ENCODE results near the gene HOTAIR.

The HOTAIR gene

DNA sequence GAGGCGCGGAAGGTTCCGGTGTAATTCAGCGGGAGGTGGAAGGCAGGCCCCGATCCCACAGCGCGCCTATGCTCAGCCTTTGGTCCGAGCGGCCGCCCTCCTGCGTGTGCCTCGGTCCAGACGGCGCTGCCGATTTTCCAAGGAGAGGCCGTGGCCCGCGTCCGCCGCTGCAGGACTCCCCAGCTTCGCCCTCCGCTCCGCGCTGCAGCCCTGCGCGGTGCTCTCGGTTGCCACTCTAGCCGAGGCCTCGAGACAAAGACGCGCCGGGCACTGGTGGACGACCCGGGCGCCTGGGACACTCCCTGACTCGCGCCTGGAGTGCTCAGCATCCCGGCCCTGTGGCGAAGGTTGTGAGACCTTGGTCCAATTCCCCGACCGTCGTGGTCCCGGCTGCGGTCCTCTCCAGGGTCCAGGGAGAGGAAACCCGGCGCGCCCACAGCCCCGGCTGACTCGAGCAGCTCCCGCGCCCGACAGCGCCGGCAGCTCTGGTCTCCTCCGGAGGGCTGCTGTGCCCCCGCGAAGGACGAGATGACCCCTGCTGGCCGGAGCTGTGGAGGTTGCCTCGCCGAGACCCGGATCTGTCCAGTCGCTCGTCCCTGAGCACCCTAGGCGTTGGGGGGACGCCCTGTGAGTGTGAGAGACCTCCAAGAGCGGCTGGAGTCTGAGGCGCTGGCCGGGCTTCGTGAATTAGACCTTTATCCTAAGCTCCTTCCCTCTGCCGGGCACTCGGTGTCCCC, 13.6 kb downstream of the HOTAIR start:
- peak; percentile 52 for DNase-seq (ENCODE audit: low spot score)

GRCh38 chr12:53960187-53961024, 14.3 kb downstream of the HOTAIR start:
- no peak for DNase-seq (ENCODE audit: low spot score)

DNA sequence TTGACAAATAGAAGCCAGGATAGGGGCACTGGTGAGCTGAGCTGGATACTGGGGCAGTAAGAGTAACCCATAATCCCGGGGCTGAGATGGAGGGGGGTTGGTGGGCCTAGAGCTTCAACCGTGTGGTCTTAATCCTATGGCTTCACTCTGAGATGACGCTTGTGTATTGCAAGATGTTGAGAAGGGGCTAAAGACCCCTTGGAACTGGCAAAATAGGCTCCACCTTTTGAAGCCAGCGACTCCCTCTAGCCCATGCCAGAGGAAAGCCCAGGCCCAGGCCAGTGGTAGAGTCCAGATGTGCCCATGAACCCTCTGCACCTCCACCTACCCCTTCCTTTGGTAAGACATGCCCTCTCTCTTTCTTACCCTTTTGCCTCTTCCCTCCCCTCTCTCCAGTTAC, 15.4 kb downstream of the HOTAIR start:
- no peak for DNase-seq (ENCODE audit: low spot score)

GRCh38 chr12:53958128-53958527, 16.6 kb downstream of the HOTAIR start:
- no peak for DNase-seq (ENCODE audit: low spot score)

- no peak for DNase-seq (ENCODE audit: low spot score)
Observed at GRCh38 chr12:53956914-53957536, 17.7 kb downstream of the HOTAIR start.

DNA sequence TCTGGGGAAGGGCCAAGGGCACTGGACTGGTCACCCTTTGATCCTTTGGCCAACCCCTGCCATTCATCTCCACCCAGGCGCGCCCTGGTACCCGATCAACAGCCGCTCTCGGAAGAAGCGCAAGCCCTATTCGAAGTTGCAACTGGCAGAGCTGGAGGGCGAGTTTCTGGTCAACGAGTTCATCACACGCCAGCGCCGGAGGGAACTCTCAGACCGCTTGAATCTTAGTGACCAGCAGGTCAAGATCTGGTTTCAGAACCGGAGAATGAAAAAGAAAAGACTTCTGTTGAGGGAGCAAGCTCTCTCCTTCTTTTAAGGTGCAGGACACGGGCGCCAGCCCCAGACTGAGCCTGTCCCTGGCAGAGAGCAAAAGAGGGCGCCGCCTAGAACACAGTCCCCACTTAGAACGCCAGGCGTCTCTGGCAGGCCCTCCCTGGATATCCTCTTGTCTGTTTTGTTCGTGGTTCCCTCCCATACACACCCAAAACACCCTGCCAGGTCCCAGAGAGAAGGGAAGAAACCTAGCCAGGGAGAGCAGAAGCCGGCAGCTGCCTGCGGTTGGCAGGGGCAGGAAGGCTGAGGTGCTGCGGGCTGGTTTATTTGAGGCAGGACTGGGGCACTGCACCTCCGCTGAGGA, 18.4 kb downstream of the HOTAIR start:
- DNase-seq (ENCODE audit: low spot score) = no peak

- DNase-seq (ENCODE audit: low spot score) = no peak
Observed at GRCh38 chr12:53955776-53956250, 18.9 kb downstream of the HOTAIR start.

- DNase-seq (ENCODE audit: low spot score) = no peak
Observed at GRCh38 chr12:53955036-53955775, 19.5 kb downstream of the HOTAIR start.

- DNase-seq (ENCODE audit: low spot score) = no peak
Observed at GRCh38 chr12:53954694-53955035, 20.1 kb downstream of the HOTAIR start, which contains the start of gene HOXC12. HOXC12 (plus strand) TSS chr12:53954903; CDS start chr12:53954930, 27 bp downstream.

GRCh38 chr12:53953831-53954693, 20.7 kb downstream of the HOTAIR start:
- DNase-seq (ENCODE audit: low spot score) = no peak

DNA sequence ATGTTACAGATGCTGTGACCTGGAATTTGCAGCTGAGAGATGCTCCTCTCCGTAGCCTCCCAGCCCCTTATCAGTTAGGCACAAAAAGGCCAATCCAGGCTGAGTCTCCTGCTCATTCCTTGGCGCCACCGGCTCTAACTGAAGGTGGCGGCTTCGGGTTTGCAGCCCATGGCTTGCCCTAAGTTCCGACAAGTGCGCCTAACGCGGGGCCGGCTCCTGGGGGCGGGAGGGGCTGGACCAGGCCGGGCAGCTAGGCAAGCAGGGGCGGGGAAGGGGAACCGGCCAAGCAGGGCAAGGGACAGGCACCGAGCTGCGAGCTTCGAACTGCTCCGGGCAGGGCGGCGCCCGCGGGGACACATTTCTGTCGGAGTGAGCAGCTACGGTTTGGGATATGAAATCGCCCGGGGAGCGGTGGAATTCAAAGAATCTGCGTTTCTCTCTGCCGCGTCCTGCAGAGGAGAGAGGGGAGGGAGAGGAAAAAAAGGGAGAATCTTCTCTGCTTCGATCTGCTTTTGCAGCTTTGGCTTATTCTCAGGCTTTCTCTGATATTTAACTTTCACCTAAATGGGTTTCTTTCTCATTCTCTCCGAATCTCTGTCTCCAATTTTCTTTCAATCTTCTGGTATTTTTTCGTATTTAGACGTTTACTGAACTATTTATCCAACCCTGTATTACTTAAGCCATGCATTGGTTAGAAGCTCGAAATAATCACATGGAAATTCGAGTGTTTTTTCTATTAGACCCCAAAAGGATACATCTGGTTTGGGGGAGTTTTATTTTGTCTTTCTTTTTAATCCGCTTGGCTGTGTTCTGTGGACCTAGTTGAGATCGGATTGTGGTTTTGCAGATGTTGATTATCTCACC, 21.7 kb downstream of the HOTAIR start:
- peak; percentile 60 for DNase-seq (ENCODE audit: low spot score)

DNA sequence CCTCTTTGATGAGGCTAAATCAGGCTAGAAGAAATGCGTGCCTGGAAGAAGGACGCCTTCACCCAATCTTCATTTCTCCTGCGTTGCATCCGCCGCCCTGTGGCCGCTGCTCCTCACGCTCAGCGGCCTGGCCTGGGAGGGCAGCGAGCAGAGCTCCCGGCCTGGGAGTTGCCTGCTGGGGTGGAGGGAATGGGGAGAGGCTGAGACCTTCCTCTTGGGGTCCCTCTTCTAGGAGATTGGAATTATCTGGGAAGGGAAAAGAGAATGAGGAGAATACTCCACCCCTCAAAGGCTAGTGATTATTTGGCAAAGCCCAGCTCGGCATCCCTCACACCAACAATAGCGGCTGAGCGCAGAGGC, 22.4 kb downstream of the HOTAIR start:
- no peak for DNase-seq (ENCODE audit: low spot score)

- no peak for DNase-seq (ENCODE audit: low spot score)
Observed at GRCh38 chr12:53951577-53952334, 23.0 kb downstream of the HOTAIR start.

- DNase-seq (ENCODE audit: low spot score) = no peak
Observed at GRCh38 chr12:53950789-53951576, 23.8 kb downstream of the HOTAIR start.

DNA sequence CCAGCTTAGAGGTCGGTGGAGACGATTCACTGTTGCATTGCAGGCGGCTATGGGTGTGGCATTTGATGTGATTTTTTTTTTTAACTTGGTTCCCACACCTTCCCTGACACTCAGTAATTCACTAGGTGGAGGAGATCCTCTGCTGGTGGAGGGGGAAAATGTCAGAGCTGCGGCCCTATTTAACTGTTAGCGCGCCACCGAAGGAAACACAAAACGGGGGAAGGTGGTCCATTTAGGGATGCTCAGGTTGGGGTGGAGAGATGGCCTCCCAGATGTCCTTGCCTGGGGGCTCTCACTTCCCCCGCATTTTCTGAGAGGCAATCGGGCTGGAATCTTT, 24.3 kb downstream of the HOTAIR start:
- DNase-seq (ENCODE audit: low spot score) = no peak

- no peak for DNase-seq (ENCODE audit: low spot score)
Observed at GRCh38 chr12:53949631-53950436, 24.9 kb downstream of the HOTAIR start.

All from AG08396 (cell line).